ENCODE results near the gene CHCHD3.

Gene CHCHD3

DNA sequence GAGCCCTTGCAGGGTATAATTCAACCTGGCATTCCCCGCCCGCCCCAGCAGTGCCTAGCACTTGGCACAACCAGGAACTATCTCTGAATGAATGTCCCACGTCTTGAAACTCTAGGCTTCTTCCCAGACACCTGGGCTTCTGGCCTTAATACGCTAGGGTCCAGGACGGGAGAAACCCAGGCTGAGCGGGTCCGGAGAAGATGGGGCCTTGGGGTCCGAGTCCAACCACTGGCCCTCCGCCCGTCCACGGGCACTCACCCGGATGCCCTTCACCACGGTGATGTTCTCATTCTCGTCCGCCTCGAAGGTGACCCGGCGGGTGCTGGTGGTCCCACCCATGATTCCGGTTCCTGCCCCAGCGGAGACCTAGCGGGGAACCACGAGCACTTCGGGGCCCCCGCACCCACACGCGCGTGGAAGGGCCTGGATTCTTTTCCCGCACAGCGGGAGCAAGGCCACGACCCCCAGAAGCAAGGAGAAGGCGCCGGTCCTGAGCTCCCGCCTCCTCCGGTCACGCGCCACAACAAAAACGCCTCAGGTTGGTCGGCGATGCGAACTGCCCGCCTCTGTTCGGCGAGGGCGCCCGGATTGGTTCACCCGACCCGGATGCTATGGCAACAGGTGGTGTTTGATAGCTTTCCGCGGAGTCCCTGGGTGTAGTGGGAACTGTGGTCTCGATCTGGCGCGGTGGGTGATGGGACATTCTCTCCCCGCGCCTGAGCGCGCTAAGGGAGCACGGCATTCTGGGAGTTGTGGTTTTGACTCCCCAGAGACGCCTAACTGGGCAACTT lies at the start of gene CHCHD3:
TSS of gene CHCHD3 (minus strand) at position 492 of the 791 bp plus-strand sequence. CDS start at position 339, 153 bp downstream.
- FAIRE-seq: peak; percentile 97

DNA sequence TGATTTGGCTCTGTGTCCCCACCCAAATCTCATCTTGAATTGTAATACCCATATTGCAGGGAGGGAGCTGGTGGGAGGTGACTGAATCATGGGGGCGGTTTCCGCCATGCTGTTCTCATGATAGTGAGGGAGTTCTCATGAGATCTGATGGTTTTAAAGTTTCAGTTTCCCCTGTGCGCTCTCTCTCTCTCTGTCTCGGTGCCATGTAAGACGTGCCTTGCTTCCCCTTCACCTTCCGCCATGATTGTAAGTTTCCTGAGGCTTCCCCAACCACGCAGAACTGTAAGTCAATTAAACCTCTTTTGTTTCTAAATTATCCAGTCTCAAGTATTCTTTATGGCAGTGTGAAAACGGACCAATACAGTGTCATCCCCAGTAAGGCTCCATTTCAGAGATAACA lies 48.3 kb upstream of the CHCHD3 start:
- no peak for FAIRE-seq

DNA sequence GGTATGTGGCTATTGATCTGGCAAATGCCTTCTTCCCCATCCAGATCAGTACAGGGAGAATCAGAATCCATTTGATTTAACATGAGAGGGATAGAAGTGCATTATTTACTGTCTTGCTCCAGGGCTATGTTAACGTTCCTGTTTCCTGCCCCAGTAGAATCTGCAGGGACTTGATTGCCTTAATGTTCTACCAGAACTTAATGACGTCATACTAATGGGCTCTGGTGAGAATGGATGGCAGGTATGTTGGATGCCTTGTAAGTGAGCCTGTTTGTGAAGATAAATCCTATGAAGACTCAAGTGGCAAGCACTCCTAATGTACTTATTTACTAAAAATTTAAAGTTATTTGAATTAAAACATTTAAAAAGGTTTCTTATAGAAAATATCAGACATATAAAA lies 44.5 kb upstream of the CHCHD3 start:
- no peak for FAIRE-seq

DNA sequence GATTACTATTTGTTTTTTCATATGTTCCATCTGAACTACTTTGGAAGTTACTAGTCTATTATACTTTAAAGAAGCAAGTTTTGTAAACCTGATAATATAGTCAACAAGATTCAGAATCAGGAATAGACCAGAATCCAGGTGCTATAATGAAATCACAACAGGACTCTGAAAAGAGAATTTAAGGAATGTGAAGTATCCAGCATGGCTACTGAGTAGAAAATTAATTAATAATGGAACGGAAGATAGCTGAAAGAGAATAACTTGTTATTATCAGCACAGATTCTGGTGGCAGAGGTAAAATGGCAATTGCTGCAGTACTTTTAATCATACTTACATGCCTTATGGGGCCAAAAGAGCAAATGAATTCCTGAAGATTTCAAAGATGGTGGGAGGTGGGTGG lies 43.1 kb upstream of the CHCHD3 start:
- no peak for FAIRE-seq

DNA sequence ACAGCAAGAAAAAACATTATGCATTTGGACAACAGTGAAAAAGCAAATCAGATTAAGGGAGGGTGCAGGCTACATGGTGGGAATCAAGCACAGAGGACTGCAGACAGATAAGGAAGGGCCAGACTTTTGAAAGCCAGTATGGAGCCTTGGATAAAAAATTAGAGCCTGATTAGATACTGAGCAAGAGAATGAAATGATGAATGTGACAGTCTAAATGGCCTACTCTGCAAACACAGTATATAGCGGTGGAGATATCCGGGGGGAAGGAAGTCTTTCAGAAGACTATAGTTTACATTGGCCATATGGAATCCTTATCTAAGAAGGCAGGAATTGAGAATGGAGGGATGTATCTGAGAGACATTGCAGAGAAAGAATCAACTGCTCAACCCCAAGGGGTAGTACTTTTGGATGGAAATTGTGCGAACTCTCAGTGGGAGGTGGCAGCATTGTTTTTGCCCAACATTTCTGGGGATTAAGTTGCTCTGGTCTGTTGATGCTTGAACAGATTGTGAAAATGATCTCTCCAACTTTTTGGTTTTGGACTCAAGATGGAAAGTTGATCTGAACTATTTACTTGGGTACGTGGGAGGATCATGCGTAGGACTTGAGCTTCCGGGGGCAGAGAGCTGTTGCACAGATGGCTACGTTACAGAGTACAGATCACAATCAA lies 39.4 kb upstream of the CHCHD3 start:
- no peak for FAIRE-seq

DNA sequence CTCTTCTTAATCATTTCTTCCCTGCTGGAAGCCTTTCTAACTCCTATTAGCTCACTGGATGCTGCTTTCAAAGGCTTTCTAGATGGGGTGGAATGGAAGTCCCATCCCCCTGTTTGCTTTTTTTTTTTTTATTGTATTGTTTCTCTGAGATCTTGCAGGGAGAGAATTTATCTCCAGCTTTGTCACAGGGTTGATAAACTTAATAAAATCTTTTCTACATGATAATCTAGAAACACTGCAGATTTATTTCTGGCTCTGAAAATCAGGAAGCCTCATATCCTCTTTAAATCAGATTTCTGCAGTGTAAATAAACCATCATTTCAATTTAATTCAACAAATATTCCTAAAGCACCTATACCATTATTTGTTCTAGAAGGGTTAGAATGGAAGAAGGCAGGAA lies 37.2 kb upstream of the CHCHD3 start:
- no peak for FAIRE-seq

DNA sequence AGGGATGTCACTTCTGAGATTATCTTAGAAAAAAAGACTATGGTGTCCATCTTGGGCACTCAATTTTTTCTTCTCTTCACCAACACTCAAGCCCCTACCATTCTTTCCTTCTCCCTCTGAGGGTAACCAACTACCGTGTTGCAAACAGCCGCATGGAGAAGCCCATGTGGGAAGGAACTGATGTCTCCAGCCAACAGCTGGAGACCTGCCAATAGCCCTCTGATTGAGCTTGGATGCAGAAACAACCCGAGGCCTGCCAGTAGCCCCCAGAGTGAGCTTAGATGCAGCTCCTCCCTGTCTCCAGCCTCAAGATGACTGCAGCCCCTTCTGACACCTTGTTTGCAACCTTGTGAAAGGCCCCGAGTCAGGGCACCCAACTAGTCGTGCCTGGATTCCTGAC lies 36.4 kb upstream of the CHCHD3 start:
- FAIRE-seq: no peak

DNA sequence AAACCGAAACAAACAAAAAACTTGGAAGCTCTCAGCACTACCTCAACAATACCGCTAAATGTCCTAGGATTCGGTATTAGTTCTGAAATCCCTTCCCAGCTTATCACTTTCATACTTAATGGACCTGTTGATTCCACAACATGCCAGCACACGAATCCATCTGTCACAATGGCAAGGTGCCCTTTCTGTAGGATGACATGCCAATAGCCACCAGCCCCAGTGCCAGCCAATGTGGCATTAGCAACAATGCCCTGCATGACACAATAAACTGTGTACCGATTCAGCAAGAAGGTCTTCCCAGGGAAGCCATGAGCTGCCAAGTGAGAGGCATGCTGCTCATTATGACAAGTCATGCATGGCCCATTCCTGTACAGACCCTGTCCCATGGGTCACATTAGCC lies 35.6 kb upstream of the CHCHD3 start:
- FAIRE-seq: no peak

DNA sequence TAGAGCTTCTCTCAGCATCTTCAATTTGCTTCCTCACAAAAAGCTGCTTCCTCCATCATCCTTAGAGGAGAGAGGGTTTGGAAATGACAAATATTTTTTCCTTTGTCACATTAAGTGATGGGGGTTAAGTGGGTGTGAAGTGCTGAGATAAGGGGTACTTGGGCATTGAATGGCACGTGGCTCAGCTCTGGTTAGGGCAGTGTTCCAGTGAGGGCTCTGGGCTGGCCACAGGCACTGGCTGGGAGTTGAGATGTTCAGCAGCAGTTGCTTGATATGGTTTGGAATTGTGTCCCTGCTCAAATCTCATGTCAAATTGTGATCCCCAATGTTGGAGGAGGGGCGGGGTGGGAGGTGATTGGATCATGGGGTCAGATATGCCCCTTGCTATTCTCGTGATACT lies 33.7 kb upstream of the CHCHD3 start:
- FAIRE-seq: no peak

DNA sequence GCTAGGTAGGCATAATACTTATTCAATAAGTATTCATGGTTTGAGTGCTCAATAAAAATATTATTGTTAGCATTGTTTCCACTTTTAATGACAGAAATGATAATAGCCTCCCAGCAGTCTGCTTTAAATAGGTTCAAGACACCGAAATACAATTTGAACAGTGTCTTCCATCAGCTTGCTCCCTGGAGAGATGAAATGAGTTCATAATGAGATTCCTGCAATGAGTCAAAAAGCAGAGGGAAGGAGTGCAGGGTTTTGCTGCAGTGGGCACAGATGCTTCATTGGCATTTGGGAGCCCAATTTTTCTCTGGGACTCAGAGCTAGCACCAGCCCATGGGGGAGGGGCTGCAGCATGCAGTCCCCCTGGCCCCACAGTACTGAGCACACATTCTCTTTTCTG lies 32.6 kb upstream of the CHCHD3 start:
- no peak for FAIRE-seq

DNA sequence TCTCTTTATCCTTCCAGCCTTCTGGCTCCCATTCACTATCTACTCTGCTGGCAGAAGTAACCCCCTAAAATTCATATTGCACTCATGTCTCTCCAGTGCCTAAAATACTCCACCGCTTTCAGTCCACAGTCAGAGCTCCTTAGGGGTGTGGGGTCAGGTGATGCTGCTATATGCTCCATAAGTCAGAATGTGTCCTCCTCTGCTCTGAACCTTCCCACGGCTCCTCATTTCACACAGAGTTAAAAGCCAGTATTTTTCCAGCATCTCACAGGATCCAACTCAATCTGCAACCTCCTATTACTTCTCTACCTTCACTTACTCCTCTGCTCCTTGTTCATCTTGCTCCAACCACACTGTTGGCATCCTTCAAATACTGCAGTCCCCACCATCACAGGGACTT lies 31.1 kb upstream of the CHCHD3 start:
- FAIRE-seq: no peak

DNA sequence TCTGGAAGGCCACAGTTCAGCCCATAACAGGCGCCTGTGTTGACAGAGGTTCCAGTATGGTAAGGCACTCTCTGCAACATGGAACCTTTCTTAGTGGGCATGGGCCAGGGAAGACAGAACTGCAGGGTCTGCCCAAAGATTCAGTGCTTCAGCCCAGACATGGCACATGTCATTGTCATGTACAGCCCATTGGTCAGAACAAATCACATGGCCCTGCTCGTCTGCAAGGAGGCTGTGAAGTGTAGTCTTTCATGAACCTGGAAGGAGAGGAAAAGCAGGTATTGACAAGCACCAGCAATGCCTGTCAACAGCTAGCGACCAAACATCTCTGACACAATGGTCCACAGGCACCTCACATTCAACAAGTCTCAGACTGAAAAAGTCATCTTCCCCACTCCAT lies 30.4 kb upstream of the CHCHD3 start:
- no peak for FAIRE-seq

DNA sequence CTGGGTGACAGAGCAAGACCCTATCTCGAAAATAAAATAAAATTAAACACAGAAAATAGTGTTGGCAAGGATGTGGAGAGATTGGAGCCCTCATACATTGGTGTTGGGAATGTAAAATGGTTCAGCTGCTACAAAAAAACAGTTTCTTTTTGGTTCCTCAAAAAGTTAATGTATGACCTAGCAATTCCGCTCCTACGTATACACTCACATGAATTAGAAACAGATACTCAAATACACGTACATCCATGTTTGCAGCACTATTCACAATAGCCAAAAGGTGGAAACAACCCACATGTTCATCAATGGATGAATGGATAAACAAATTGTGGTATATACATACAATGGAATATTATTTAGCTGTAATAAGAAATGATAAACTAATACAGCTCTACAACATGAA lies 28.4 kb upstream of the CHCHD3 start:
- FAIRE-seq: no peak

DNA sequence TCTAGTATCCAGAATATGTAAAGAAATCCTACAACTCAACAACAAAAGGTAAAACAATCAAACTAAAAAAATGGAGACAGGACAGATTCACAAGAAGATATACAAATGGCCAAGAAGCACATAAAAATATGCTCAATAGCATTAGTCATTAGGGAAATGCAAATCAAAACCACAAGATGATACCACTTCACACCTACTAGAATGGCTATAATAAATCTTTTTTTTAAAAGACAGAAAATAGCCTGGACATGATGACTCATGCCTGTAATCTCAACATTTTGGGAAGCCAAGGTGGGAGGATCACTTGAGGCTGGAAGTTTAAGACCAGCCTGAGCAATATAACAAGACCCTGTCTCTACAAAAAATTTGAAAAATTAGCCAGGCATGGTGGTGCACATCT lies 27.9 kb upstream of the CHCHD3 start:
- no peak for FAIRE-seq

DNA sequence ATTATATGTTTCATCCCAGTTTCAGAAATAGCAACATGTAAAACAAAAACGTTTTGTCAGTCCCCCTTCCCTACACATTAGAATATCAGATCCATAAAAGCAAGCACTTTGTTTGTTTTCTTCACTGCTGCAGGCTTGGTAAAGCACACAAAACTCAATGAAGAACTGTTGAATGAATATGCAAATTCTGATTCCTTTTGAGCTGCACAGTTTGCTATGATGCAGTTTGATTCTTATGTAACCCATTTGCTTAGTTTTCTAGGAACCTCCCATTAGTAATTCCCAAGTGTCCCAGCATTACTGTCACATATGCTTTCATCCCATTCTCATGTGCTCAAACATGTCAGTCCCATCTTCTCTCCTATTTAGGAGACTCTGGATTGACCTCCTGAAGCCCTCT lies 26.1 kb upstream of the CHCHD3 start:
- FAIRE-seq: no peak

DNA sequence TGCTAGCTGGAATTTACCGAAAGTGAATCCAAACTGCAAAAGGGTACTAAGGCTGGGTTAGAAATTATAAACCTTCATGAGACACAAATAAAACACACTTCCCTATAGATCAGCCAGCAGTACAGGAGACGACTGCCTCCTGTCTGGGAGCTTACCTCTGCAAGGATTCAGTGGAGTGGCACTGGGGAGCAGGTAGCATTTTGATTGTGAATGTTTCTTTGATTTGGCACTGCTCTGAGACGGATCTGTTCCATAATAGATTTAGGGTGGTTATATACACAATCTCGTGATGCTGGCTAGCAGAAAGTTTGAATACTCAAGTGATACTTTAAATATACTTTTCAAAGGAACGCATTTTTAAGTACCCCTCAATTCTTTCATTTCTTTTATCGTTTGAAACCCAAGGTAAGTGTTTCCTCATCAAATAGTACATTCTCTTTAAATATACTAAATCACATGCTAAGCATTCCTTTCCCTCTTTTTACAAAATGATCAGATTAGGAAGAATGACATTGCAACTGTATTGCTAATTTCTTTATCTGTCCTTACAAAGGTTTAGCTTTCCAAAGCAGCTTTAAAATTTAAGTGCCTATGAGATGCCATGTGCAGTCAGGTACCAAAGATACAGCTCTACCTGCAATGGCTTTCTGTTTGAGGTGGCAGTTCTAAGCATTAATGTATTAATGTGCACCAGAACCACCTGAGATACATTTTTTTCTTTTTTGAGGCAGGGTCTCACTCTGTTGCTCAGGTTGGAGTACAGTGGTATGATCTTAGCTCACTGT lies 20.6 kb upstream of the CHCHD3 start:
- FAIRE-seq: no peak

DNA sequence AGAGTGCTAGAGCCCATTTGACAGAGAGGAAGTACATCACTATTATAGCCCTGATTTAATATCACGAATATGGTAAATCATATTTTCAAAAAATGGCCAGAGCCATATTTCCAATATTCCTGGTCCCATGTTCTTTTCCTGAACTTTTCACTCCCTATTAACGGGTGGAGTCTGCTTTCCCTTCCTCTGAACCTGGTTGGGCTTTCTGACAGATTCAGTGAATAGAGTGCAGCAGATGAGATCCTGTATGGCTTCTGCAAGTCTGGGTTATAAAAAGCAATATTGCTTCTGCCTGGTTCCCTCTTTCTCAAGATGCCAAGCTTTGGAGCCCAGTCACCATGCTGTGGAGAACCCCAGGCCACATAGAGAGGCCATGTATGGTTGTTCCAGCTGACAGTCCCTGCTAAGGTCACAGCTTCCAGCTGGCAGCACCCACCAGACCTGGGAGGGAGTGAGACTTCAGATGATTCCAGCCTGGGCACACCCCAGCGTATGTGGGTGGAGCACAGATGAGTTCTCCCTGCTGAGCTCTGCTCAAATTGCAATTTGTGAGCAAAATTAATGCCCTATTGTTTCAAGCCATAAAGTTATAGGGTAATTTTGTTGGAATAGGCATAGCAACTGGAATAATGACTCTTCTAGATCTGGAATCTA lies 17.9 kb upstream of the CHCHD3 start:
- no peak for FAIRE-seq

DNA sequence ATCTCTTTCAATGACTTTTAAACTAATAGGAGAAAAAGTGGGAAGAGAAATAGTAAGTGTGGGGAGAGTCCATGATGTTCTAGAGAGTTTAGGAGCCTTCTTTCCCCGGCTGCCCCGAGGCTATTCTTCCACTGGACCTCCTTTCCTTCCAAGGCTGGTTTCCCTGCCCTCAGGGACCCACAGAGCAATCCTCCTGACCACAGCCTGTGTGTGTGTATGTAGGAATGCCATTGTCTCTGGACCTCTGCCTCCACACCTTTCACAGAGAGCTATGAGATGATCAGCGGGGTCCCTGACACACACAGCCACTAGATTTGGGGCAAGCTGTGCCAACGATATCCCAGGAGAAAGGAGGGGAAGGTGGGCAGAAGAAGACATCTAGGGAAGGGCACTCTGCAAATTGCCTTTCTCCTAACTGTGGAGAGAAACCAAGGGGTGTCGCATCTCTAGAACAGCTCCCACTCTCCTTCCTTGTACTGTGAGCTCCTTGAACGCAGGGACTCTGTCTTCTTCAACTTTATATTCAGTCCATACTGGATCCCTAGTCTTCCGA lies 13.3 kb upstream of the CHCHD3 start:
- FAIRE-seq: no peak

DNA sequence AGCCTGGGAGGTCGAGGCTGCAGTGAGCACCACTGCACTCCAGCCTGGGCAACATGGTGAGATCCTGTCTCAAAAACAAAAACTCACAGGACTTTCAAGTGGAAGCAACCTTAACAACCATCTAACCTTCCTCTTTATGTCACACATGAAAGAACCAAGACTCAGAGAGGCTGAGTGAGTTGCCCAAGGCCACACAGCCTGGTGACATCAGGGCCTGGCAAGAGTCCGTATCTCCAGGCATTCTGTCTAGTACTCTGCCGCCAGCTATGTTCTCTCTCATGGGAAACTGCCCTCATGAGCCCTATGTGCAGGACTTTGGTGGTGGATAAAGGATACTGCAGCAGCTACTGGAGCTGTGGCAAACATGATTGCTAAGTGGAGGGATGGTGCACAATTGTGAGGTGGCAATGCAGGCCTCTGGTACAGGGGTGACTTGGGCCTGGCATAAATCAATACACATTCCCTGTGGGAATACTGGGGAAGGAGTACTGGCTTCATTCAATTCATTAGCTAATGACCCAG lies 10.1 kb upstream of the CHCHD3 start:
- FAIRE-seq: no peak

DNA sequence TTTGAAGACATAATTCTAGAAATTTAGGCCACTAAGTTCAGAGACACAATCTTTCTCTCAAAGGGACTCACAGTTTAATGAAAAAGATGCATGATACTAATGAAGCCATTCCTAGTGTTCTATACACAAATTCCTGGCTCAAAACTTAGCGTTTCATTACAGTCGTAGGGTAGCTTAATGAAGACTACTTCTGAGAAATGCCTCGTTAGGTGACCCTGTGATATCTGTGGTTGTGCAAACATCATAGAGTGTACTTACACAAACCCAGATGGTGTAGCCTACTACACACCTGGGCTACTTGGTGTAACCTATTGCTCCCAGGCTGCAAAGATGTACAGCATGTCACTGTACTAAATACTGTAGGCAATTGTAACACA lies 488 bp upstream of the CHCHD3 start:
- FAIRE-seq: no peak

DNA sequence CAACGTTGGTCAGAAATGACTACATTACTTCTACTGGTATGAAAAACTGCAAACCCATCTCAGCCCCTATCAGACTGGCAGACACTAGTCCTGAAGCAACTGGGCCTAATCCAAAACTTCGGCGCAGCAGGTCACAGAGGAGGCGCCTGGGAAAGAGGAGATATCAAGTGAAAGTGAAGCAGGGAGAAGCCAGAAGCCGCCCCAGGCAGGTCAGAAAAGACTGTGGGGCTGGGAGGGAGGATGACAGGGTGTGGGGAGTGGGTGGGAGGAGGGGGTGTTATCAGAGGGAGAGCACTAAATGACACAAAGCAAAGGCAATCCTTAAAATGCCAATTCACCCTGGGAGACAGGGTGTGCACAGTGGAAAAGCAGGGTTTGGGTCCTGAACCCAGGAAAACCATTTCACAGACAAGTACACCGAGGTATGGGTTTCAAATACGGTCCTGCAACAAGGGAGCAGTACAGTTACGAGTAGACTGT lies 731 bp downstream of the CHCHD3 start:
- FAIRE-seq: no peak

DNA sequence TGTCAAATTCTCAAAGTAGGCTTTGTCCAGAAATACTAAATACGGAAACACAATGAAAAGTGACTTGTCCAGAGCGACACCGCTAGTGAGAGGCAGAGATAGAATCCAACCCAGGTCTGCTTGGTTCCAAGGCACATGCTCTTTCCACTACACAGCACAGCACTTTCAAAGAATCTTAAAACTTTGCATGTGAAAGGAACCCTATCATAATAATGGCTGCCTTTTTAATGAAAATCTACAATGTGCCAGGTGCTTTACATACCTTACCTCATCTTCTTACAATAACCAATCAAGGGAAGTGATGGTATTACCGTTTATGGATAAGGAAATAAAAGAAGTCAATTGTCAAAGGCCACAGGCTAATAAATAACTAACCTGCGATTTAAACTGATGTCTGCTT lies 2.6 kb downstream of the CHCHD3 start:
- FAIRE-seq: no peak

DNA sequence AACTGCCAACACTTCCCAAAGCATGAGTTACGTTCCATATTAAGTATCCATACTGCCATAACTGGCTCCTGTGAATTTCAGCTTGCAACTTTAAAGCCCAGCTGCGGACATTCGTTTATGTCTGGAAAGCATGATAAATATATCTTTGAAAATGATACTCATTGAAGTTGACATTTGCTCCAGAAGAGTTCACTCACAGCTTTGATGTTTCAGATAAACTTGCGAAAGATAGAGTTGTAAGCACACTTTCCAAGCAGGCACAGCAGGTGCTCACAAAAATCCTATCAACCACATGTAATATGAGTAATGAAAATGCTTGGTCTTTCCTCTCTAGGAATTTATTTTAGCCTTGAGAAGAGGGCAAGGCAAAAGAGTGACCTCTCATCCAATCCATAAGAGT lies 4.5 kb downstream of the CHCHD3 start:
- no peak for FAIRE-seq
